ENCODE results near the gene LDLRAD3. TPM values are rescaled to one million over a fixed set of nuclear protein-coding genes. Genes with fewer than 3 reads are reported as not detected.

Gene LDLRAD3
- total RNA-seq, 1 donor from 2014 or later, result 14.9 TPM

DNA sequence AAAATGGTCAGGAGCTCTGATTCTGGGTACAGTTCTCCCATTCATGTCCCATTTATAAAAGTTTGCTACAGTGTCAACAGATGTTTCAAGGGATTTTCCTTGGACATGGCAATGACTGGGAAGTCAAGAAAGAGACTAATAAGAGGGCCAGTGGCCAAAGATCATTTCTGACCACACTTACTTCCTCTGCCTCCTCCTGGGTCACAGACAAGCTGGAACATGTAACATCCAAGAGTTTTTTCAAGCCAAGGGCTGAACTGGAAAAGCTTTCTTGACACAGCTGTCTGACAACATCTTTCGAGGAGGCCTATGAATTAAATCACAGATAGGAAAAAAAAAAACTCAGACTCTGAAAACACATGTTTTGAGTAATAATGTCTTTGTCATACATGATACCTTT is 336.7 kb downstream of the LDLRAD3 start:
- DNase-seq (ENCODE audit: low read depth) (no peak), FAIRE-seq (no peak)
- Histone ChIP-seq H3K36me3 (ENCODE audit: insufficient read depth, low read length) (peaks cover 4% of the 10 kb centered on the region), H3K4me2 (ENCODE audit: low read length) (no peak overlapping the region), H3K27me3 (ENCODE audit: insufficient read depth, low read length) (no peaks in the 10 kb centered on the region), H3K9ac (ENCODE audit: low read length) (no peak overlapping the region), H3K79me2 (ENCODE audit: insufficient read depth, low read length) (peaks cover 46% of the 10 kb centered on the region), H3K9me3 (ENCODE audit: insufficient read depth, low read depth, low read length) (no peaks in the 10 kb centered on the region), H3K4me1 (ENCODE audit: insufficient read depth, low read length) (peaks cover 5% of the 10 kb centered on the region), H4K20me1 (ENCODE audit: insufficient read depth, low read length) (peaks cover 45% of the 10 kb centered on the region), H3K4me3 (ENCODE audit: insufficient read depth, low read depth, low read length) (no peak overlapping the region), H3K27ac (ENCODE audit: low read depth, low read length) (no peak overlapping the region), H2AFZ (ENCODE audit: low read depth, low read length) (no peak overlapping the region)
- Mint-ChIP-seq H3K27ac (ENCODE audit: unreplicated experiment) (no peak overlapping the region), H3K27me3 (ENCODE audit: low read depth, unreplicated experiment) (no peaks in the 10 kb centered on the region), H3K4me3 (ENCODE audit: unreplicated experiment) (no peak overlapping the region), H3K9me3 (ENCODE audit: unreplicated experiment) (peaks cover 2% of the 10 kb centered on the region), H3K4me1 (ENCODE audit: low read depth, unreplicated experiment) (peaks cover 14% of the 10 kb centered on the region), H3K36me3 (ENCODE audit: low read depth, unreplicated experiment) (peaks cover 5% of the 10 kb centered on the region)
- TF ChIP-seq, protein P1, sequence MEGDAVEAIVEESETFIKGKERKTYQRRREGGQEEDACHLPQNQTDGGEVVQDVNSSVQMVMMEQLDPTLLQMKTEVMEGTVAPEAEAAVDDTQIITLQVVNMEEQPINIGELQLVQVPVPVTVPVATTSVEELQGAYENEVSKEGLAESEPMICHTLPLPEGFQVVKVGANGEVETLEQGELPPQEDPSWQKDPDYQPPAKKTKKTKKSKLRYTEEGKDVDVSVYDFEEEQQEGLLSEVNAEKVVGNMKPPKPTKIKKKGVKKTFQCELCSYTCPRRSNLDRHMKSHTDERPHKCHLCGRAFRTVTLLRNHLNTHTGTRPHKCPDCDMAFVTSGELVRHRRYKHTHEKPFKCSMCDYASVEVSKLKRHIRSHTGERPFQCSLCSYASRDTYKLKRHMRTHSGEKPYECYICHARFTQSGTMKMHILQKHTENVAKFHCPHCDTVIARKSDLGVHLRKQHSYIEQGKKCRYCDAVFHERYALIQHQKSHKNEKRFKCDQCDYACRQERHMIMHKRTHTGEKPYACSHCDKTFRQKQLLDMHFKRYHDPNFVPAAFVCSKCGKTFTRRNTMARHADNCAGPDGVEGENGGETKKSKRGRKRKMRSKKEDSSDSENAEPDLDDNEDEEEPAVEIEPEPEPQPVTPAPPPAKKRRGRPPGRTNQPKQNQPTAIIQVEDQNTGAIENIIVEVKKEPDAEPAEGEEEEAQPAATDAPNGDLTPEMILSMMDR (IDR thresholded peaks at IDR 0.05; ENCODE audit: insufficient read depth, low read depth, low read length), result no peak
- TF ChIP-seq EZH2 (IDR thresholded peaks at IDR 0.05; ENCODE audit: insufficient read depth, low read length), result no peak

Small RNA genes within 50 kb of the gene (microRNA-seq; reads per million reads assigned to microRNA genes)
- gene MIR3973, result not detected
